Ectodermal cell (in vitro differentiated cells): ENCODE results near the gene INF2.

Experiments
- H3K27ac ChIP-seq: 2 replicates; pipeline ENCODE4 v1.7.0; 2013; ENCODE audit warnings: mild to moderate bottlenecking, low read depth, low read length; ENCODE audit not compliant: insufficient read depth, poor library complexity, severe bottlenecking
- H3K27me3 ChIP-seq: 2 replicates; pipeline ENCODE4 v1.7.0; 2013; ENCODE audit warnings: mild to moderate bottlenecking, low read length; ENCODE audit not compliant: insufficient read depth, control insufficient read depth, poor library complexity, severe bottlenecking
- H3K36me3 ChIP-seq: one replicate; pipeline ENCODE4 v1.7.0; 2013; ENCODE audit warnings: low read length; ENCODE audit not compliant: control insufficient read depth, insufficient read depth
- H3K4me1 ChIP-seq: one replicate; pipeline ENCODE4 v1.7.0; 2013; ENCODE audit warnings: low read length; ENCODE audit not compliant: control insufficient read depth, insufficient read depth
- H3K4me3 ChIP-seq: 2 replicates; pipeline ENCODE4 v1.7.0; 2013; ENCODE audit warnings: low read depth, low read length, control low read depth; ENCODE audit not compliant: insufficient read depth
- H3K9me3 ChIP-seq: 2 replicates; pipeline ENCODE4 v1.7.0; 2013; ENCODE audit warnings: mild to moderate bottlenecking, low read length, moderate library complexity; ENCODE audit not compliant: control insufficient read depth
- WGBS, 2 experiments: methylation state at CpG; one replicate each; pipeline ENCODE4 v1.1.7; 2013; ENCODE audit warnings: missing lambda C conversion rate in 2 of 2; 5-methylcytosine and 5-hydroxymethylcytosine counted together

INF2 gene

GRCh38 chr14:104714066-104714465 is 24.6 kb downstream of the INF2 start:
- H3K9me3 ChIP-seq: no peaks in the 10 kb centered on the region
- WGBS, 2 experiments: 96 to 97% methylated on average over 16 of the region's 16 CpGs
- no peak overlapping the region for H3K4me3 ChIP-seq
- no peaks in the 10 kb centered on the region for H3K27me3 ChIP-seq
- no peaks in the 10 kb centered on the region for H3K36me3 ChIP-seq
- no peak overlapping the region for H3K27ac ChIP-seq
- no peaks in the 10 kb centered on the region for H3K4me1 ChIP-seq

GRCh38 chr14:104714681-104715080 is 25.3 kb downstream of the INF2 start:
- WGBS, 2 experiments: 95 to 96% methylated on average over 31 of the region's 31 CpGs

DNA sequence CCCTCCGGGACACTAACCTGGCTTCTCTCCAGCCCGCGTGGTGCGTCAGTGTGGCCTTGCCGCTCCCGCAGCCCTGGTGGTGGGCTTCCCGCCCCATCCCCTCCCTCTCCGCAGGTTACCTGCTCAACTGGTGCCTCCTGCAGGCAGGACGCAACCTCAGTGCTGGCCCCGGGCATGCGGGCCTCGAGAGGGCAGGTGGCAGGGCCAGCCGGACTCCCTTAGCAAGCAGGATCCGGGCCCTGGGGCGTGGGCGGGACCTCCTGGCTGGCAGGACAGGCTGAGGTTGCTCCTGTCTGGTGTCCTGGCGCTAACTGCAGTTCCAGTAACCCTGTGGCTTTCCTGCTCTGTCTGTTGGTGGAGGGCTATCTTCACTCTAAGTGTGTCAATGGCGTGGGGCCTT is 26.0 kb downstream of the INF2 start:
- H3K9me3 ChIP-seq: no peaks in the 10 kb centered on the region
- no peaks in the 10 kb centered on the region for H3K27me3 ChIP-seq
- no peak overlapping the region for H3K27ac ChIP-seq
- H3K36me3 ChIP-seq: no peaks in the 10 kb centered on the region
- 91 to 92% methylated on average over 18 of the region's 18 CpGs for WGBS, 2 experiments
- no peaks in the 10 kb centered on the region for H3K4me1 ChIP-seq
- no peak overlapping the region for H3K4me3 ChIP-seq

More at GRCh38 chr14:104714681-104715080, 25.3 kb downstream of the INF2 start:
- Histone ChIP-seq H3K4me1 (no peaks in the 10 kb centered on the region), H3K36me3 (no peaks in the 10 kb centered on the region), H3K4me3 (no peak overlapping the region), H3K9me3 (no peaks in the 10 kb centered on the region), H3K27ac (no peak overlapping the region), H3K27me3 (no peaks in the 10 kb centered on the region)

DNA sequence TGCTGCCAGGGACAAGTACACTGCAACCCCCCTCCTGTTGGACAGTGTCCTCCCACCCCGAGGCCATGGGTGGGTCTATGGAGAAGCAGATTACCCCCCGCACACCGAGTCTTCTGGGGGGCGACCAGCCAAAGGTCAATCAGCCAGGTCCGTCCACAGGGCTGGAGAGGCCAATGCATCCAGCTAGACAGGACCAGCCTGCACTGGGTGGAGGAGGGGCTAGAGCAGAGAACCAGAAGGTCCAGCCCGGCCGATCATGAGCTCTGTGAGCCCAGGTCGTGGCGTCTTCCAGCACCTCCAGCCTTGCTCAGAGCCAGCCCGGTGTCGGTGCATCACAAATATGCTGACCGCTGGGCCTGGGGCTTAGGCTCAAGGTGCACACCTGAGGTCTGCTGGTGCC is 26.5 kb downstream of the INF2 start:
- Histone ChIP-seq H3K4me1 (no peaks in the 10 kb centered on the region), H3K27me3 (no peaks in the 10 kb centered on the region), H3K36me3 (no peaks in the 10 kb centered on the region), H3K27ac (no peak overlapping the region), H3K4me3 (no peak overlapping the region), H3K9me3 (no peaks in the 10 kb centered on the region)
- WGBS, 2 experiments: 96 to 97% methylated on average over 12 of the region's 12 CpGs

GRCh38 chr14:104717137-104717536 is 27.7 kb downstream of the INF2 start:
- Histone ChIP-seq H3K4me3 (no peak overlapping the region), H3K27me3 (no peaks in the 10 kb centered on the region), H3K4me1 (no peaks in the 10 kb centered on the region), H3K9me3 (no peaks in the 10 kb centered on the region), H3K36me3 (no peaks in the 10 kb centered on the region), H3K27ac (no peak overlapping the region)
- WGBS, 2 experiments: 87 to 91% methylated on average over 22 of the region's 22 CpGs

- Histone ChIP-seq H3K4me3 (no peak overlapping the region), H3K36me3 (no peaks in the 10 kb centered on the region), H3K9me3 (no peaks in the 10 kb centered on the region), H3K27me3 (no peaks in the 10 kb centered on the region), H3K27ac (no peak overlapping the region), H3K4me1 (no peaks in the 10 kb centered on the region)
- WGBS, 2 experiments: 89 to 90% methylated on average over 20 of the region's 20 CpGs
Observed at GRCh38 chr14:104717646-104718045, 28.2 kb downstream of the INF2 start.

GRCh38 chr14:104718147-104718546 is 28.7 kb downstream of the INF2 start:
- Histone ChIP-seq H3K4me1 (no peaks in the 10 kb centered on the region), H3K27ac (no peak overlapping the region), H3K36me3 (no peaks in the 10 kb centered on the region), H3K4me3 (no peak overlapping the region), H3K9me3 (no peaks in the 10 kb centered on the region), H3K27me3 (no peaks in the 10 kb centered on the region)
- WGBS, 2 experiments: 89 to 90% methylated on average over 10 of the region's 10 CpGs

DNA sequence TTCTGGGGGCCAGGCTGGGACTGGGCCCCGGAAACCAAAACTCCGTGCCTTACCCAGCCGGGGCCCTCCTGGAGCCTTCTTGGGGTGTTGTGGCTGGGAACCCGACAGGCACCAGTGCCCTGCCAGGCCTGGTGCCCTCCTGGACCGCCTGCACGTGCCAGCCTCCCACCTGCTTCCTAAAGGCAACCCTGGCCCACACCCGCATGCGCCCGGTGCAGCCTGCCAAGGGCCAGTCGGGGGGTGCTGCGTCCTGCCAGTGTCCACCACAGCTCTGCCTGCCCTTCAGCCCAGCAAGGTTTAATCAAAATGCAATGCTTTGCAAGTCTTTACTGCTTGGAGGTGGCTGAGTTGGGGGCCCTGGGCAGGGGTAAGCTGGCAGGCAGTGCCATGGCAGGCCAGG is 29.5 kb downstream of the INF2 start:
- WGBS, 2 experiments: 96 to 97% methylated on average over 11 of the region's 11 CpGs
- Histone ChIP-seq H3K27ac (no peak overlapping the region), H3K9me3 (no peaks in the 10 kb centered on the region), H3K36me3 (no peaks in the 10 kb centered on the region), H3K27me3 (no peaks in the 10 kb centered on the region), H3K4me3 (no peak overlapping the region), H3K4me1 (no peaks in the 10 kb centered on the region)

GRCh38 chr14:104719343-104719742 is 29.9 kb downstream of the INF2 start:
- H3K27me3 ChIP-seq: no peaks in the 10 kb centered on the region
- H3K36me3 ChIP-seq: no peaks in the 10 kb centered on the region
- H3K4me1 ChIP-seq: no peaks in the 10 kb centered on the region
- H3K4me3 ChIP-seq: no peak overlapping the region
- 95 to 96% methylated on average over 15 of the region's 15 CpGs for WGBS, 2 experiments
- no peaks in the 10 kb centered on the region for H3K9me3 ChIP-seq
- no peak overlapping the region for H3K27ac ChIP-seq

- H3K27me3 ChIP-seq: no peaks in the 10 kb centered on the region
- WGBS, 2 experiments: 92 to 93% methylated on average over 18 of the region's 18 CpGs
Observed at GRCh38 chr14:104721505-104722431, 32.4 kb downstream of the INF2 start.

More at GRCh38 chr14:104721505-104722431, 32.4 kb downstream of the INF2 start:
- Histone ChIP-seq H3K4me1 (peaks cover 11% of the 10 kb centered on the region), H3K36me3 (no peaks in the 10 kb centered on the region), H3K9me3 (no peaks in the 10 kb centered on the region), H3K27ac (no peak overlapping the region), H3K4me3 (no peak overlapping the region)
